Measurements from ENCODE around the gene ISG20L2.

The ISG20L2 gene

DNA sequence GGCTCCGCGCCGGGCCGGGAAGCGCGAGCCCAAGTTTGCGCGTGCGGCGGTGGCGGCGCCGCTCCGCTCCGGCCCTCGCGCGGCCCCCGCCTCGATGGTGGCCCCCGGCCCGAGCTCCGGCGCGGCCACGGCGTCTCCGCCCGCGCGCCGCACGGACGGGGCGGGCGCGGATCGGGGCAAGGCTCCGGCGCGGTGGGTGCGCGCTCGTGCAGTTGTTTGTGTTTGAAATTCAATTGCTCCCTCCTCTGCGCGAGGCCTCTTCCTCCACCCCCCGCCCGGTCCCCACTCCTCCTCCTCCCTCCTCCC, 22.8 kb upstream of the ISG20L2 start, which contains the start of gene HDGF:
Gene HDGF, minus strand, starts transcription at position 225 of the 306 bp plus-strand sequence. CDS start 246 bp downstream, outside the sequence.
- H3K4me3 ChIP-seq (ENCODE audit: low read depth, low read length), result peak within 1 kb of the TSS; percentile 99
- no peak for DNase-seq (ENCODE audit: low read depth)
- TF ChIP-seq, protein P1, sequence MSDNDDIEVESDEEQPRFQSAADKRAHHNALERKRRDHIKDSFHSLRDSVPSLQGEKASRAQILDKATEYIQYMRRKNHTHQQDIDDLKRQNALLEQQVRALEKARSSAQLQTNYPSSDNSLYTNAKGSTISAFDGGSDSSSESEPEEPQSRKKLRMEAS (IDR thresholded peaks at IDR 0.05; ENCODE audit: low read depth, low read length), result no peak
- TF ChIP-seq POLR2A (IDR thresholded peaks at IDR 0.05; ENCODE audit: extremely low read depth, insufficient read length) (no peak), MYC (IDR thresholded peaks at IDR 0.05; ENCODE audit: low read depth, low read length) (no peak)
- TF ChIP-seq, protein P2, sequence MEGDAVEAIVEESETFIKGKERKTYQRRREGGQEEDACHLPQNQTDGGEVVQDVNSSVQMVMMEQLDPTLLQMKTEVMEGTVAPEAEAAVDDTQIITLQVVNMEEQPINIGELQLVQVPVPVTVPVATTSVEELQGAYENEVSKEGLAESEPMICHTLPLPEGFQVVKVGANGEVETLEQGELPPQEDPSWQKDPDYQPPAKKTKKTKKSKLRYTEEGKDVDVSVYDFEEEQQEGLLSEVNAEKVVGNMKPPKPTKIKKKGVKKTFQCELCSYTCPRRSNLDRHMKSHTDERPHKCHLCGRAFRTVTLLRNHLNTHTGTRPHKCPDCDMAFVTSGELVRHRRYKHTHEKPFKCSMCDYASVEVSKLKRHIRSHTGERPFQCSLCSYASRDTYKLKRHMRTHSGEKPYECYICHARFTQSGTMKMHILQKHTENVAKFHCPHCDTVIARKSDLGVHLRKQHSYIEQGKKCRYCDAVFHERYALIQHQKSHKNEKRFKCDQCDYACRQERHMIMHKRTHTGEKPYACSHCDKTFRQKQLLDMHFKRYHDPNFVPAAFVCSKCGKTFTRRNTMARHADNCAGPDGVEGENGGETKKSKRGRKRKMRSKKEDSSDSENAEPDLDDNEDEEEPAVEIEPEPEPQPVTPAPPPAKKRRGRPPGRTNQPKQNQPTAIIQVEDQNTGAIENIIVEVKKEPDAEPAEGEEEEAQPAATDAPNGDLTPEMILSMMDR (IDR thresholded peaks at IDR 0.05; ENCODE audit: low read depth, low read length), result no peak

DNA sequence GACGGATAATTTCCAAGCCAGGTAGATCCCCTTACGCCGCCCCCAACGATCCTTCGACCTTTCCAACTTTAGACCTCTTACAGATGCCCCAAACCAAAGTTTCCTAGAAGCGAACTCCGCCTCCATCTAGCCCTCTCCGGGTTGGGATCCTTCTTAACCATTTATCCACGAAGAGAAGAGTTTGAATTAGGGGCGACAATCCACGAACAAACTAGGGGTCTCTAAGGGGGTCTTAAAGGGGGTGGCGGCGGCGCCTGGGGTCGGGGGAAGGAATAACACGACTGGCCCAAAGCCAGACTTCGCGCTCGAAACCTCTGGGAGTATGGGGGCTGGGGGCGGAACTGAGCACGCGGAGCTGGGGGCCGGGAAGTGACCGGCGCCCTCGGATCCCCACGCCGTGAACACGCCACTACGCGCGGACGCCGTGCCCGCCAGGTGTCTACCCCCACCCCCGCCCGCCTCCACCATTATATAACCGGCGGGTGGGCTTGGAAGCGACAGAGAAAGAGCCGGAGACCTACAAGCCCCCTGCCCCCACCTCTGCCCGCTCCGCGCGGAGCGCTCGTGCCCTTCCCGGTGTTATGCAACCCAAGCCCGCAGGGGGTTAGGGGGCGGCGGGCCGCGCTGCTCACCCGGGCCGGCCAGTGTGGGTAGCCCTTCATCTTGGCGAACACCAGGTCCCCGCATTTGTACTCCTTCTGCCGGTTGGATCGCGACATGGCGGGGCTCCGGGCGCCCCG, 22.3 kb upstream of the ISG20L2 start:
- TF ChIP-seq MYC (IDR thresholded peaks at IDR 0.05; ENCODE audit: low read depth, low read length), result peak; percentile 78
- TF ChIP-seq POLR2A (IDR thresholded peaks at IDR 0.05; ENCODE audit: extremely low read depth, insufficient read length), result no peak
- TF ChIP-seq, protein P1 (IDR thresholded peaks at IDR 0.05; ENCODE audit: low read depth, low read length), result peak; percentile 57
- H3K4me3 ChIP-seq (ENCODE audit: low read depth, low read length), result peak overlapping the region; percentile 99
- DNase-seq (ENCODE audit: low read depth), result peak; percentile 74

DNA sequence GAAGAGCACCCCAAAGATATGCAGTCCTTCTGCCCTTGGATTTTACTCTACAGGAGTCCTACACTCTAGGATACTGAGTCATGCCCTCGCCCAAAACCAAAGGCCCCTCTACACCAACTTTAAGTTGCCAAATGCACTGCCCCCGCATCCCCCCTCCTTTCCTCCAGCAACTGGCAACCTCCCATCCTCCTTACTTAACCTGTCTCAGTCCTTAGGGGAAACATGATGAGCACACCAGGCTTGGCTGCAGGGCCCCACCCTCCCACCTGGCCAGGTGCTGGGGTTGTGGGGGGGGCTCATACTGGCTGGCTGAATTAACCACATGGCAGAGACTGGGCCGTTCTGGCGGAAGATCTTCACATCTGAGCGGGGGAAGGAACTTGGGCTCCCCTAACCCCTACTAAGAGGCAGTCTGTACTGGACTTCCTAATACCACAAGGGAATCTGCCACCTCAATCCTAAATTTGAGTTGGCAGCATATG, 21.7 kb upstream of the ISG20L2 start:
- H3K4me3 ChIP-seq (ENCODE audit: low read depth, low read length), result peak overlapping the region; percentile 99
- TF ChIP-seq, protein P1 (IDR thresholded peaks at IDR 0.05; ENCODE audit: low read depth, low read length), result peak; percentile 46; the same call in 1 of the 2 replicates
- TF ChIP-seq MYC (IDR thresholded peaks at IDR 0.05; ENCODE audit: low read depth, low read length), result peak; percentile 54
- no peak for TF ChIP-seq POLR2A (IDR thresholded peaks at IDR 0.05; ENCODE audit: extremely low read depth, insufficient read length)
- TF ChIP-seq, protein P2 (IDR thresholded peaks at IDR 0.05; ENCODE audit: low read depth, low read length), result no peak
- peak; percentile 88 for DNase-seq (ENCODE audit: low read depth)

DNA sequence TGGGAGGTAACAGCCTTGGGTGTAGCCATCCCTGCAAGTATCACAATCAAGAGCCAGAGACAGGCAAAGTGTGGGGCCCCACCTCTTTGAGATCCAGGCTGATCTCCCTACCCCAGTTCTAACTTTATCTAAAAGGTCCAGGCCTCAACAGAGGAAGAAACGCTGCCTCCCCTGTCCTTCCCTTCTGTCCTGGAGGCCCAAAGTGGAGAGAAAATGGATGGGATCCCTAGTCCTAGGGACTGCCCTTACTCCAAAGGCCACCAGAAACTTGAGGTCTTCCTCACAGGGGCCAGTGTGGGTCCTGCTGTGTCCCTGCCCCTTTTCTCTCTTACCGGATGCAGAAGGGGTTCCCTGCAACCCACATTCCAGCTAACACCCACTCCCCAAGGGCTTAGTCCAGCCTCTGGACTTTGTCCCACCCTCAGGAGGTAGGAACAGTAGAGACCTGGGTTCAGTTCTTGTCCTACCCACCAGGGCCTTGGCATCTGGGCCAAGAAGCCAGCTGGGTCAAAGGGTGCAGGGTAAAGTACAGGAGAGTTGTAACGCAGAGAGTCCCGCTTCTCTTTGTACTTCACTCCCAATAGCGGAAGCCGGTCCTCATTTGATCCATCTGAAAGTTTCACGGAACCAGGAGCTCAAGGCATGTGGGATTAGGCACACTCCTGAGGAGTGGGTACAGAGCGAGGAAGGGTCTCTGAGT, 21.0 kb upstream of the ISG20L2 start:
- no peak for TF ChIP-seq MYC (IDR thresholded peaks at IDR 0.05; ENCODE audit: low read depth, low read length)
- peak; percentile 59 for DNase-seq (ENCODE audit: low read depth)
- peak overlapping the region; percentile 99 for H3K4me3 ChIP-seq (ENCODE audit: low read depth, low read length)

DNA sequence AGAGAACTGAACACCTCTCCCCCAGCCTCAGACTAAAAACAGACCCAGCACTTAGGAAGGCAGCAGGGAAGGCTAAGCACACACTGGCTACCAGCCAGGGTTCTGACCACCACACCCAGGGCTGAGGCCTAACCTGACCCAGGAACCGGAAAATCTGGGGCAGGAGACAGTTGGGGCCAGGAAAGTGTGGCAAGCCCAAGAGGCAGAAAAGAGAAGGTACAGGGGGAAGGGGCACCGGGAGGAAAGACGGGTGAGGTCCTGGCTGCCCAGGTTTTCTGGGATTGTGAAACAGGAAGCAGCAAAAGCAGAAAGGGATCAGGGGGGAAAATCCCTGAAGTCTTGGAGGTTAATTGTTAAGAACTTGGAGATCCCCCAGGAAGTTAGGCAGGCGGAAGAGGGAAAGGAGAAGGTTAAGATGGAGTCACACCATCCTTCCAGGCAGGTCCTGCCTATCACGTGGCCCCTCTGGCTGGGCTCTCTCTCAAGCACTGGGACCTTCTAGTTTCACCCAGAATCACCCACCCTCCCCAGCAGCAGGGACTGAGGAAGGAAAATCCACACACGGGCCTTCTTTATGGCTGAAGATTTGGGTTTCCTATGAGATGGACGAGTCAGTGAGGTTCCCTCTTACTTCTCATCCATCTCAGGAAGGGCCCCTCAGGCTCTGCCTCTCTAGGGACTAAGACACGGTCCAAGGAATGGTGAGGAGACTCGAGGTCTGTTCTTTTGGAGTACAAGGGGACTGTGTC, 20.3 kb upstream of the ISG20L2 start:
- TF ChIP-seq, protein P1 (IDR thresholded peaks at IDR 0.05; ENCODE audit: low read depth, low read length), result peak; percentile 74
- TF ChIP-seq, protein P2 (IDR thresholded peaks at IDR 0.05; ENCODE audit: low read depth, low read length), result no peak
- DNase-seq (ENCODE audit: low read depth), result peak; percentile 71
- peak overlapping the region; percentile 99 for H3K4me3 ChIP-seq (ENCODE audit: low read depth, low read length)

DNA sequence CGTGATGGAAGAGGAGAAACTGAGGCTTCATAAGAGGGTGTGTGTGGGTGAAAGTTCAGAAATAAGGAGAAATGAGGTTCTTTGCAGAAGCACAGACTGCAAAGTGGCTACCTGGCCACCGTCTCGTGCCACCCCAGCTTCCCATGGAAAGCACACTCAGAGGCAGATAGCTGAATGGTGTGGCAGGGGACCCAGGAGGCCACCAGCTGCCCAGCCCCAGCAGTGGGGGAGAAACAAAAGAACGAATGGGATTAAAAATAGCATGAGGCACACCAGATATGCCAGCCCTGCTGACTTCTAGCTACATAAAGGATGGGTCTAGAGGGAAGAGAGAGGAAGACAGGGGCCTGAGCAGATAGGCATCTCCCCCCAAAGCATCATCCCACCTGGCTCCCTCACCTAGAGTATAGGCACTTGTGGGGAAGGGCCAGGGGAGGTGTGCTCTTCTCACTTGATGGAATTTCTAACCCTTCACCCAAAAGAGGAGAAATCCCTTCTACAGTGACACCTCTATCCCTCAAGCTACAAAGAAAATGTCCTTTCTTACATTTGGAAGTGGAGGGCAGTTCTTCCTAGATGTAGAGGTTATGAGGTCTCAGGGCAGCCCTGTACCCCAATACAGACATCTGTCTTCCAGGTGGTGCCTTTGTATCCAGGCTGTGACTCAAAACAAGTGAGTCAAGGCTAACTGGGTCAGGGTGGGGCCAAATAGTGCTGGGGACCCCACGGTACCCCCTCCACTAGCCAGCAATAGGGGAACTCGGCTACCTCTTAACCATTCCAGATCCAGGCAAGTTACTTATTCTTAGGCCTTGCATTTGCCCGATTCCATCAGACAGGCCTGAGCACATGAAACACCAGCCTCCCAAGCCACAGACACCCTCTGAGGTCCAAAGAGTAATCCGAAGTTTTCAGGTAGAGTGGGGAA, 19.4 kb upstream of the ISG20L2 start:
- TF ChIP-seq, protein P1 (IDR thresholded peaks at IDR 0.05; ENCODE audit: low read depth, low read length), result no peak
- no peak for TF ChIP-seq POLR2A (IDR thresholded peaks at IDR 0.05; ENCODE audit: extremely low read depth, insufficient read length)
- TF ChIP-seq MYC (IDR thresholded peaks at IDR 0.05; ENCODE audit: low read depth, low read length), result no peak
- TF ChIP-seq, protein P2 (IDR thresholded peaks at IDR 0.05; ENCODE audit: low read depth, low read length), result no peak
- no peak for DNase-seq (ENCODE audit: low read depth)
- H3K4me3 ChIP-seq (ENCODE audit: low read depth, low read length), result peak overlapping the region; percentile 99
